Measurements from ENCODE around the gene BTBD2.

DNA sequence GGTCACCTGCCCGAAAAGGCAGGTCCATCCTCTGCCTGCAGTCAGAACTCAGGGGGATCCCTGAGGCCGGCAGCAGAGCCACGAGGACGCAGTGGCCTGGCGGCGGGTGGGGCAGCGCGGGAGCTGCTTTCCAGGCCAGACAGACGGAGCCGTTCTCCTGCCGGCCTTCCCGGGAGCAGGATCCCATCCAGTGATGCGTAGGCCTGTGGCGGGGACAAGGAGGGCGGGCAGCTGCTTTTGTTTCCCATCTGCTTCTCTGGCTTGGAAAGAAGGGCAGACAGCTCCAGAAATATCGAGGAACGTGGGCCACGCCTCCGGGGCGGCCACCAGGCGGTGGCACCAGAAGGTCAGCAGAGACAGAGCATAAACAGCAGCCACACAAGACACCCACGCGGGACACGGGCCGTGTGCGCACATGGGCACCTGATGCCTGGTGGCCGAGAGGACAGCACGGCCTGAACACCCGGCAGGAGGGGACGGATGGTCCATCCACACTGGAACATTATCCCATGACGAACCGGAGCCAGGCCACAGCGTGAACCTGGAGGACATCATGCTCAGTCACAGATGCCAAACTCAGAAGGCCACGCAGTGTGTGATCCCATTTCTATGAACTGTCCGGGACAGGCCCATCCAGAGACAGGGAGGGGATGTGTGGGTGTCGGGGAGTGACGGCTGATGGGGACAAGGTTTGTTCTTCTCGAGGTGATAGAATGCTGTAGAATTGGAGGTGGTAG, 49.4 kb upstream of the BTBD2 start:
- no peak for TF ChIP-seq CTCF (IDR thresholded peaks at IDR 0.05)
- TF ChIP-seq POLR2A (IDR thresholded peaks at IDR 0.05) = no peak

Measured in Peyer's patch (tissue), 4 donors.